ENCODE data around the gene FAM149A. TPM values are rescaled to one million over a fixed set of nuclear protein-coding genes. Genes with fewer than 3 reads are reported as not detected.

Gene FAM149A
- total RNA-seq, 2 donors from 2014 or later = 9.9 to 12.8 TPM

DNA sequence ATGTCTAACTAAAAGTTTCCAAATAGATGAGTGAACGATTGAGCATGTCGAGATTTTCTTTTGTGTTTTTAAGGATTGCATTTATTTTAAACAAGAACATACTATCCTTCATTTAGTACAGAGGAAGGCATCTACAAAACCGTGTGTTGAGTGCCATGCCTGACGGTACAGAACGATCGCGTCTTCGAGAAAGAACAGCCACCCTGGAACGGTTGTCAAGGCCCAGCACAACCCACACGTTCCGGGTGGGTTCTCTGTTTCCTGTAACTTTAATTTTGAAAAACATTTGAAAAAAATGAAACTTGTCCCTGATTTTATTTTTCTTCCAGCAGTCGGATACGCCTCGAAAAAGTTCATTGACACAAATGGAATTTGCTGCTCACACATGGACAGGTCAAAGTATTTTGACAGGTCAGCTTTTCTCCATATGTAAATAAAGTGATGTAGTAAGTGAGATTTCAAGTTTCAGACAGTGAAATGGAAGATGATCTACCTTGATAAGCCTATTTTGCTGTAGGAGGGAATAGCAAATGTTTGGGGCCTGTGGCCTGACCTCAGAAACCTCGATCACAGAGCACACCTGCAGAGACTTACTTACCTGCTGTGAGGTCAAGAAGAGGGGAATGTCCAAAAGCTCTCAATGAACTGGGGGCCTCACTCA, 62.5 kb downstream of the FAM149A start:
- Histone ChIP-seq H3K4me3 (no peak overlapping the region), H3K27me3 (replicated peaks; ENCODE audit: insufficient read depth) (no peaks in the 10 kb centered on the region), H3K4me1 (ENCODE audit: control insufficient read depth in 1 of 2, low read depth in 2 of 2) (no peaks in the 10 kb centered on the region), H3K27ac (no peak overlapping the region), H3K9me3 (no peaks in the 10 kb centered on the region), H3K36me3 (peaks cover 4% of the 10 kb centered on the region)
- no peak for ATAC-seq (ENCODE audit: insufficient number of reproducible peaks, low FRiP score, low read depth)
- DNase-seq (ENCODE audit: low spot score) = no peak
- TF ChIP-seq, protein P1, sequence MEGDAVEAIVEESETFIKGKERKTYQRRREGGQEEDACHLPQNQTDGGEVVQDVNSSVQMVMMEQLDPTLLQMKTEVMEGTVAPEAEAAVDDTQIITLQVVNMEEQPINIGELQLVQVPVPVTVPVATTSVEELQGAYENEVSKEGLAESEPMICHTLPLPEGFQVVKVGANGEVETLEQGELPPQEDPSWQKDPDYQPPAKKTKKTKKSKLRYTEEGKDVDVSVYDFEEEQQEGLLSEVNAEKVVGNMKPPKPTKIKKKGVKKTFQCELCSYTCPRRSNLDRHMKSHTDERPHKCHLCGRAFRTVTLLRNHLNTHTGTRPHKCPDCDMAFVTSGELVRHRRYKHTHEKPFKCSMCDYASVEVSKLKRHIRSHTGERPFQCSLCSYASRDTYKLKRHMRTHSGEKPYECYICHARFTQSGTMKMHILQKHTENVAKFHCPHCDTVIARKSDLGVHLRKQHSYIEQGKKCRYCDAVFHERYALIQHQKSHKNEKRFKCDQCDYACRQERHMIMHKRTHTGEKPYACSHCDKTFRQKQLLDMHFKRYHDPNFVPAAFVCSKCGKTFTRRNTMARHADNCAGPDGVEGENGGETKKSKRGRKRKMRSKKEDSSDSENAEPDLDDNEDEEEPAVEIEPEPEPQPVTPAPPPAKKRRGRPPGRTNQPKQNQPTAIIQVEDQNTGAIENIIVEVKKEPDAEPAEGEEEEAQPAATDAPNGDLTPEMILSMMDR (IDR thresholded peaks at IDR 0.05) = no peak

DNA sequence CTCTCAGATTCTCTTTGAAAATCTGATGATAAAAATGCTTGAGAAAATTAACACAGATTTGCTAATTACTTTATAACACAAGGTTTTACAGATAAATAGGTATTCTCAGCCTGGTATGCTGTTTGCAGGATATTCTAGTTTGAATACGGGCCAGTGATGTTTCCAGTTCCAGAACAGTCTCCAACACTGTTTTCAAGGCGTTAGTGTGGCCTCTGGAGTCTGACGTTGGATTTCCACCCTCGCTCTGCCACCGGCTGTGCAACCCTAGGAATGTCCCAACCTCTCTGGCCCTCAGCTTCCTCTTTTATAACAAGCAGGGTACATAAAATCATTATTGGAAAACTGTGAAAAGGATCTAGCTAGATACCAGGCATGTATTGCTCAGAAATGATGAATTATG, 63.1 kb downstream of the FAM149A start:
- DNase-seq (ENCODE audit: low spot score) (no peak), ATAC-seq (ENCODE audit: insufficient number of reproducible peaks, low FRiP score, low read depth) (no peak)
- TF ChIP-seq, protein P1 (IDR thresholded peaks at IDR 0.05) = no peak
- Histone ChIP-seq H3K36me3 (peaks cover 4% of the 10 kb centered on the region), H3K27ac (no peak overlapping the region), H3K9me3 (no peaks in the 10 kb centered on the region), H3K4me1 (ENCODE audit: control insufficient read depth in 1 of 2, low read depth in 2 of 2) (no peaks in the 10 kb centered on the region), H3K27me3 (replicated peaks; ENCODE audit: insufficient read depth) (no peaks in the 10 kb centered on the region), H3K4me3 (no peak overlapping the region)

DNA sequence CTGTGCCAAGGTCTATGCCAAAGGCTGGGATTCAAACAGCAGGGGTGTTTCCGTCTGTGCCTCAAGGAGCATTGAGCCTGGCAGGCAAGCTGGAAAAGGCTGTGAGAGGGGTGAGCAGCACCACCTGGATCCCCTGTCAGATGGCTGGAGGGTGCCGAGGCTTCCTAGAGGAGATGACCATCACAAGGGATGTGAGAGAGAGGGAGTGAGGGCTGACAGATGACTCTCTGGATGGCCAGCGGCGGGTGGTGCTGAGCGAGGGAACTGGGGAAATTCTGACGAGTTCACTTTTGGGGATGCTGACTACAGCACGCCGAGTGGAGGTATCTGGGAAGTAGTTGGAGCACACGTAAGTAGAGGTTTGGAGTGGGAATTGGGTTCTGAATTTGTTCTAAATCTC, 64.2 kb downstream of the FAM149A start:
- H3K27me3 ChIP-seq (replicated peaks; ENCODE audit: insufficient read depth) = no peaks in the 10 kb centered on the region
- no peak overlapping the region for H3K27ac ChIP-seq
- DNase-seq (ENCODE audit: low spot score) (no peak), ATAC-seq (ENCODE audit: insufficient number of reproducible peaks, low FRiP score, low read depth) (no peak)
- H3K36me3 ChIP-seq = no peaks in the 10 kb centered on the region
- no peaks in the 10 kb centered on the region for H3K9me3 ChIP-seq
- H3K4me3 ChIP-seq = no peak overlapping the region
- TF ChIP-seq, protein P1 (IDR thresholded peaks at IDR 0.05) = no peak
- no peaks in the 10 kb centered on the region for H3K4me1 ChIP-seq (ENCODE audit: control insufficient read depth in 1 of 2, low read depth in 2 of 2)

DNA sequence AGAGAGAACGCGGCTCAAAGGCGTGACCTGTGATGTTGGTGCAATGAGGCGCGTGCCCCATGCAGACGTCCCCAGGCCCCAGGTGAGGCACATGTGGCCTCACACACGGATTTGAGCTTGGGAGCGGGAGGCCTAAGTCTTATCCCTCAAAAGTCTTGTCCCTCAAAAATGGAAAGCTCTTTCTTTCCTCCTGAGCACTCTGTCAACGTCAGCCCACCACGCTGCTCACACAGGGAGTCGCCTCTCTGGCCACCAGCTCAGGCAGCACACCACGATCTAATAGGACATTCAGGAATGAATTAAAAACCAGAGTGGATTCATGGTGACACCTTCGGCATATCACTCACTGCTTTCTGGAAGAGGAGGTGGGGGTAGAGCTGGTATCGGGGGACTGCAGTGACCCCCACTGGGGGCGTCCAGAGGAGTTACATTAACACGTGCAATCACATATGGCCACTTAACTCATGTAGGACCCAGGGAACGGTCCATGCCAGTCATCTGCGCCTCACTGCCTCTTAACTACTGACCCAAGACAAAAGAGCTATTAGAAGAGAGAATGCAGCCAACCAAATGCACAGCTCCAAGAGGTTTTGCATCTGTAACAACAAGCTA, 64.9 kb downstream of the FAM149A start:
- TF ChIP-seq, protein P1 (IDR thresholded peaks at IDR 0.05) = no peak
- no peak for DNase-seq (ENCODE audit: low spot score)
- no peaks in the 10 kb centered on the region for H3K36me3 ChIP-seq

DNA sequence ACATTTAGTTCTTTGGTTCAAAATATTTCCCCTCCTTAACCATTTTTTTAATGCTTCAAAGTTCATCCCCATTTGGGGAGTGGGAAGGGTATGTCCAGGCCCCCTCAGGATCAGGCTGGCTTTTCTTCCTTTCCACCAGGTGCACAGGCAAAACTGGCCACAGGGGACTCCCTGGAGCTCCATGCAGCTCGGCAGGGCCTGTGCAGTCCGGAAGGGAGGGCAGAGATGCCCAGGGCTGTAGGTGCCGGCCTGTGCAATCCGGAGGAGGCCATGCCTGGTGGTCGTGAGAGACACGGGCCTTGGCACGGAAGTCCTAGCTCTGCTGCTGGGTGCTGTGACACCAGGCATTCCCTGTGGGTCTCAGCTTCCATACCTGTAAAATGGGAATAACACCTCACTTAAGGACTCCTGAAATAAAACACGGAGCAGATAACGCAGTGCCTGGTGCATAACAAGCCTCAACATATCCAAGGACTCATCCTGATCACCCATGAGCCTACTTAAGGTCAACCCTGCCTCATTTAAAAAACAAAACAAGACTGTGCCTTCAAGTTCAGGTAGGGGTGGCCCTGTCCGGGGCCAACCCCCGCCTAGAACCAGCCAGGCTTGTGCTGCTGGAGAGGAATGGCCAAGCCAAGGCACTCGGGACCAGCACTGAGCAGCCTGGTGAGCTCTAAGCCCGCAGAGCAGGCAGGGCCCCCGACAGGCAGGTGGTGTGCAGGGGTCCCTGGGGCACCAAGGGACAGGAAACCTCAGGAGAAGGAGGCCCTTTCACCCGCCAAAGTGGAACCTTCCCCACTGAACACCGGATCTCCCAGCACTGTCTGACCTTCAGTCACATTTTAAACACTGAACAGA, 65.7 kb downstream of the FAM149A start:
- DNase-seq (ENCODE audit: low spot score) (no peak), ATAC-seq (ENCODE audit: insufficient number of reproducible peaks, low FRiP score, low read depth) (no peak)
- H3K27ac ChIP-seq = no peak overlapping the region
- H3K4me1 ChIP-seq (ENCODE audit: control insufficient read depth in 1 of 2, low read depth in 2 of 2) = no peaks in the 10 kb centered on the region
- no peaks in the 10 kb centered on the region for H3K36me3 ChIP-seq
- H3K4me3 ChIP-seq = no peak overlapping the region
- TF ChIP-seq, protein P1 (IDR thresholded peaks at IDR 0.05) = no peak
- no peaks in the 10 kb centered on the region for H3K27me3 ChIP-seq (replicated peaks; ENCODE audit: insufficient read depth)
- no peaks in the 10 kb centered on the region for H3K9me3 ChIP-seq

More for the DNA sequence above, 64.9 kb downstream of the FAM149A start:
- H3K9me3 ChIP-seq = no peaks in the 10 kb centered on the region
- no peak overlapping the region for H3K27ac ChIP-seq
- H3K4me3 ChIP-seq = no peak overlapping the region
- H3K27me3 ChIP-seq (replicated peaks; ENCODE audit: insufficient read depth) = no peaks in the 10 kb centered on the region
- no peak for ATAC-seq (ENCODE audit: insufficient number of reproducible peaks, low FRiP score, low read depth)
- no peaks in the 10 kb centered on the region for H3K4me1 ChIP-seq (ENCODE audit: control insufficient read depth in 1 of 2, low read depth in 2 of 2)

All from thoracic aorta (tissue), 2 donors.